AG09309 (cell line): ENCODE measurements around the gene CTNND2.

Experiments used
- DNase-seq: peaks from one replicate; pipeline ENCODE4 v3.0.0-alpha.2; 2010; ENCODE audit warnings: low read depth
- H3K4me3 ChIP-seq: 2 replicates; pipeline ENCODE4 v1.5.1; 2011; ENCODE audit warnings: mild to moderate bottlenecking, low read depth, low read length, moderate library complexity; ENCODE audit not compliant: control insufficient read depth
- CTCF ChIP-seq: IDR thresholded peaks from 2 replicates; pipeline ENCODE4 v1.5.1; 2011; ENCODE audit warnings: mild to moderate bottlenecking, low read depth, low read length, inconsistent platforms; ENCODE audit not compliant: insufficient read depth, control insufficient read depth; ENCODE audit errors: missing control alignments

The CTNND2 gene

DNA sequence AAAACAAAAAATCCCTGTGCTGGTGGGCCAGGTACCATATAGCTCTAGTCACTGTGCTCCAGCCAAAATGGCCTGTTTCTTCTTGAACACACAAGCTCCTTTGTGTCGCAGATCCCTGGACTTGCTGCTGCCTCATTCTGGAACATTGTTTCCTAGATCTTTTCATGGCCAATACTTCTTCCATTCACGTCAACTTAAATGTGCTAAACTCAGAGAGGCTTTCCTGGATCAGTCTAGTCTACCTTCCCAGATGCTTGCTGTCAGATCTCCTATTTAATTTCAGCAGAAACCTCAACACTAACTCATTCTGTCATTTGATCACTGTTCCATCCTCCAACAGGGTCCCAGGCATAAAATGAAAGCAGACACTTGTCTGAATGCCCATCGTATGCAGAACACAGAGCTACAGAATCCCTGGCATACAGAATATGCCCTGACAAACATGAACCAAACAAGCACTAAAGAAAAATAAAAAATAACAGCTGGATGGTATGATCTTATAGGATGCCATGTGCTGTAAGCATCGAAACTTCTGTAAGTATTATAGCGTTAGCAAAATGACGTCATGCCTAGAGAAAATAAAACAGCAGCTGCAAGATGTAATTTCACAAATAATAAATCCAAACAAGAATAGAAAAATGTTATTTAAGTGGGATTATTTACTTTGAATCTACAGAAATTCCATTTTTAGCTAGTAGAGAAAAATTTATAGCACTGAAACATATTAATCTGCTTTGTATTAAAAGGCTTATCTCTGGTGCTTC, 739.5 kb downstream of the CTNND2 start:
- no peak for TF ChIP-seq CTCF
- no peak for DNase-seq
- H3K4me3 ChIP-seq = no peak overlapping the region

DNA sequence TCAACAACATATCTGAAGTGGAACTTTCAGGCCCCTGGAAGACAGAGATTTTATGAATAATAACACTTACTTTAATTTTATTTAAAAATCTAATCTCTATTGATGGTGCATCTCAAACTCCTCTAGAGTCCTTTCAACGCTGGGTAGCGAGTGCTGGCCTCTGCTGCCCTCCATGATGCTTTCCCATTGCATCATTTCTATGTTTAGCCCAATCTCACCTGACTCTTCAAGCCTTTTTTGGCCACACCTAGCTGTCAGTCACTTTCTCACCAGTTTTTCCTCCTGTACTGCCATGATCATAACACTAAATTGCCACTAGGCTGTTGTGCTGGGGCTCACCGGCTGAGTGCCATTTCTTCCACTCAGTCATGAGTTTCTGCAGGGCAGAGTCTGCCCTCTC, 747.1 kb downstream of the CTNND2 start:
- no peak for TF ChIP-seq CTCF
- no peak for DNase-seq
- no peak overlapping the region for H3K4me3 ChIP-seq

DNA sequence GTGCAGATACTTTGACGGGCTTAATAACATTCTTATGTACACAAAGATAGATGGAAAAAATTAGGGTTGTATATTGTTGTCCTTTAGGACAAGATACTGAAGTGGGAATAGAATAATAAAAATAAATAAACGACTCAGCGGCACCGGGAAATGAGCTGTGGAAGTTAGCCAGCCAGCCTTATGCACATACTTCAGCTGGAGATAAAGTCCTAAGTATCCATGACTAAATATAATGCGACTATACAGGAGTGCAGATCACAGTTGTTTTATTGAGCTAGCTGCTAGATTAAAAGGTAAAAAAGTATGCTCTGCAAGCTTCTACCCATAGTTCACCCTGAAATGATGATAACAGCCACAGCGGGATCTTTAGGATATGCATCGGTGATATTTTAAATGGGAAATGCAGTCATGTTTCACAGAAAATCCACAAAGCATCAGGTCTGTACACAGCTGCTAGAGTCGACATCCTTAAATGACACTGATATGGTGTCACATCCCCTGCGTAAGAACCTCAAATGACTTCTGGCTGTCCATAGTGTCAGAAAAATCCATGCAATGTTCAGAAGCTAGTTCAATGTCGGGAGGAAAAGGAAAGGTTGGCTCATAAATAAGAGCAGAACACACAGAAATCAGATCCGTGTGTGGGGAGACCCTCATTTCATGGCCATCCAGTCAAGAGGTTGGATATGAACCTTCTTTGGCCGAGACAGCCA, 750.4 kb downstream of the CTNND2 start:
- no peak for TF ChIP-seq CTCF
- H3K4me3 ChIP-seq = no peak overlapping the region
- no peak for DNase-seq

DNA sequence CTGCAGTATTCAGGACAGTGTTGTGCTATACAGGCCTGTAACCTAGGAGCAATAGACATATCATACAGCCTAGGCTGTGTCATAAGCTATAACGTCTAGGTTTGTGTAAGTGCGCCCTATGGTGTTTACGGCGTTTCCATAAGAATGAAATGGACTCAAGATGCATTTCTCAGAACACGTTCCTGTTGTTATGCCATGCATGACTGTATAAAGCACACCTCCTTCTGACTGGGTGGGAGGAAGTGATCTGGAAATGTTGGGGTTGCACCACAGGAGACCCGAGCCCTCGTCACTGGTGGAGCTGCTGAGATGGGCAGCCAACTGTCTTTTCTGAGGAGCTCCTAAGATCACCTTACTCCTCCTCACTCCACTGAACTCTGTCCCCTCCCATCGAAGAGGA, 751.9 kb downstream of the CTNND2 start:
- DNase-seq = no peak
- no peak for TF ChIP-seq CTCF
- no peak overlapping the region for H3K4me3 ChIP-seq

DNA sequence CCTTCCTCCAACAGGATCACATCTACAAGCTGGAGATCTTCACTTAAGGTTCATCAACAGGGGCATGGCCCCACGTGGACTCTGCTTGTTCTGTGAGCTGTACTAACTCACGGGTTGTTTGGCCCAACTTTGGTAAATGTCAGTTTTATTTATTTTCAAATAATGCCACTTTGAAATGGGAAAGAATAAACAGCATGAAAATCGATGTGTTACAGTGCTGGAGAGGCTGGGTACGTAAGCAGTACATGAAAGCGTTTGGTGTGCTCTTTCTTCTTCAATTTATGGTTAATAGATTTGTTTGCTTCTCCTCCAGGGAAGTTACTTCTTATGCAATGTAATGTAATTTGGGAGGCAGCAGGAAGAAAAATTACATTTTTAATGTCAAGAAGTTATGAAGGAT, 753.3 kb downstream of the CTNND2 start:
- no peak overlapping the region for H3K4me3 ChIP-seq
- TF ChIP-seq CTCF = no peak
- DNase-seq = no peak

DNA sequence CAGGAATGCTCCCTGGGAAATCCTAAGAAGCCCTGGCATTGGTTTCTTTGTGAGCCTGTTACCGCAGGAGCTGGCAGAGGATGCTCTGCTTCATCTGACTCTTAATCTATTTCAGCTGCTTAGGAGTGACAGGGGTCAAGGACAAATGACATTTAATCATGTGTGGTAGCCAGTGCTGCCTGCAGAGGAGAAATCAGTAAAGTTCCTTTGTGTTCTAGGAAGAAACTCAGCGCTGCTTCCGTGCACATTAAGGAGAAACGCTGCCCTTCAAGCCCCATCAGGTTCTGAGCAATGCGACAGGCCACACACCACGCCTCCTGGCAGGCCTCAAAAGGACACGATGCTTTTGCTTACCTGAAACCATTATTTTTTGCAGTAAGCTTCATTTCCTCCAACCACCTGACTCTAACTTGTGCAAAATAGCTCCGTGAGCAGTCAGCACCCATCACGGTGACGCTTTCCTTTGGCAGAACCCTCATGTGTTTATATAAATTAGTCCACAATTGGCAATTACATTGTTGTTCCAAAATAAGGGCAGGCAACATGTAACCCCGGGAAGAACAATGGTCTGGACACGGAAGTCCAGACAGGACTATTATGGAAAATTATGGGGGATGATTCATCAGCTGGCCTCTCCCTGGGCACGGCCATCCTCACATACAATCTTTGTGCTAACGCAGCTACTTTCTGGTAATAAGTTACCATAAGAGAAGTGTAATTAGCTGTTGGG, 755.3 kb downstream of the CTNND2 start:
- no peak overlapping the region for H3K4me3 ChIP-seq
- DNase-seq = no peak
- no peak for TF ChIP-seq CTCF
